Central memory CD8-positive, alpha-beta T cell (primary cell): ENCODE data around the gene IGSF11.

Experiments
- ATAC-seq: fragments of 150-1000 bp; cut with Tn5 transposase; replicated peaks from 2 replicates; pipeline ENCODE4 v1.10.0; 2022; ENCODE audit warnings: mild to moderate bottlenecking, moderate FRiP score, moderate number of reproducible peaks; ENCODE audit not compliant: poor library complexity, severe bottlenecking; ENCODE audit errors: extremely low read depth
- DNase-seq, 2 donors: peaks; one replicate each; pipeline ENCODE4 v3.0.0; 2021; ENCODE audit warnings: low spot score in 2 of 2
- H3K27ac Mint-ChIP-seq: one replicate; pipeline ENCODE4 v1.8.0; 2022; ENCODE audit warnings: low read depth, mild to moderate bottlenecking, moderate library complexity, mixed read lengths
- H3K27me3 Mint-ChIP-seq: one replicate; pipeline ENCODE4 v1.8.0; 2022; ENCODE audit warnings: mixed read lengths
- H3K36me3 Mint-ChIP-seq: one replicate; pipeline ENCODE4 v1.8.0; 2022; ENCODE audit warnings: mild to moderate bottlenecking, moderate library complexity, mixed read lengths; ENCODE audit not compliant: insufficient read depth
- H3K4me1 Mint-ChIP-seq: one replicate; pipeline ENCODE4 v1.8.0; 2022; ENCODE audit warnings: mixed read lengths
- H3K4me3 Mint-ChIP-seq: one replicate; pipeline ENCODE4 v1.8.0; 2022; ENCODE audit warnings: mild to moderate bottlenecking, moderate library complexity, mixed read lengths
- H3K9me3 Mint-ChIP-seq: one replicate; pipeline ENCODE4 v1.8.0; 2022; ENCODE audit warnings: mixed read lengths

The IGSF11 gene

GRCh38 chr3:118960876-118961450 is 73.7 kb downstream of the IGSF11 start:
- no peaks in the 10 kb centered on the region for H3K4me1 Mint-ChIP-seq
- ATAC-seq (no peak), DNase-seq (no peak)
- no peaks in the 10 kb centered on the region for H3K36me3 Mint-ChIP-seq
- no peak overlapping the region for H3K27ac Mint-ChIP-seq
- peaks cover 31% of the 10 kb centered on the region for H3K27me3 Mint-ChIP-seq
- H3K4me3 Mint-ChIP-seq = no peak overlapping the region
- no peaks in the 10 kb centered on the region for H3K9me3 Mint-ChIP-seq

GRCh38 chr3:118955914-118956556 is 78.6 kb downstream of the IGSF11 start:
- peak; percentile 46 for ATAC-seq
- Mint-ChIP-seq H3K27ac (no peak overlapping the region), H3K27me3 (peaks cover 12% of the 10 kb centered on the region), H3K9me3 (no peaks in the 10 kb centered on the region), H3K36me3 (no peaks in the 10 kb centered on the region), H3K4me1 (no peaks in the 10 kb centered on the region), H3K4me3 (no peak overlapping the region)
- DNase-seq = no peak

- Mint-ChIP-seq H3K36me3 (no peaks in the 10 kb centered on the region), H3K4me1 (peaks cover 7% of the 10 kb centered on the region), H3K4me3 (no peak overlapping the region), H3K9me3 (no peaks in the 10 kb centered on the region), H3K27me3 (peaks cover 1% of the 10 kb centered on the region), H3K27ac (no peak overlapping the region)
- no peak for ATAC-seq
- DNase-seq = no peak
These were observed 83.6 kb downstream of the IGSF11 start for GRCh38 chr3:118951089-118951488.

- Mint-ChIP-seq H3K4me1 (peaks cover 7% of the 10 kb centered on the region), H3K36me3 (no peaks in the 10 kb centered on the region), H3K27ac (no peak overlapping the region), H3K9me3 (no peaks in the 10 kb centered on the region), H3K27me3 (peaks cover 6% of the 10 kb centered on the region), H3K4me3 (no peak overlapping the region)
- ATAC-seq (peak; percentile 65), DNase-seq (no peak)
These were observed 85.4 kb downstream of the IGSF11 start for GRCh38 chr3:118949113-118949760.

- H3K36me3 Mint-ChIP-seq = no peaks in the 10 kb centered on the region
- ATAC-seq (no peak), DNase-seq (no peak)
- H3K9me3 Mint-ChIP-seq = no peaks in the 10 kb centered on the region
- H3K27me3 Mint-ChIP-seq = peaks cover 6% of the 10 kb centered on the region
- H3K4me3 Mint-ChIP-seq = no peak overlapping the region
- no peak overlapping the region for H3K27ac Mint-ChIP-seq
- H3K4me1 Mint-ChIP-seq = peaks cover 7% of the 10 kb centered on the region
These were observed 86.5 kb downstream of the IGSF11 start for GRCh38 chr3:118948146-118948545.

GRCh38 chr3:118946449-118946848 is 88.2 kb downstream of the IGSF11 start:
- no peak for ATAC-seq
- H3K36me3 Mint-ChIP-seq = no peaks in the 10 kb centered on the region
- peaks cover 7% of the 10 kb centered on the region for H3K4me1 Mint-ChIP-seq
- H3K9me3 Mint-ChIP-seq = no peaks in the 10 kb centered on the region
- H3K27me3 Mint-ChIP-seq = peaks cover 6% of the 10 kb centered on the region
- no peak for DNase-seq
- H3K4me3 Mint-ChIP-seq = no peak overlapping the region
- H3K27ac Mint-ChIP-seq = no peak overlapping the region

GRCh38 chr3:118945834-118946233 is 88.8 kb downstream of the IGSF11 start:
- no peak for DNase-seq

GRCh38 chr3:118943597-118943996 is 91.0 kb downstream of the IGSF11 start:
- H3K27ac Mint-ChIP-seq = no peak overlapping the region
- ATAC-seq = no peak

More at GRCh38 chr3:118945834-118946233, 88.8 kb downstream of the IGSF11 start:
- peaks cover 7% of the 10 kb centered on the region for H3K4me1 Mint-ChIP-seq
- H3K27me3 Mint-ChIP-seq = peaks cover 6% of the 10 kb centered on the region
- no peak overlapping the region for H3K27ac Mint-ChIP-seq
- H3K4me3 Mint-ChIP-seq = no peak overlapping the region
- no peaks in the 10 kb centered on the region for H3K36me3 Mint-ChIP-seq
- H3K9me3 Mint-ChIP-seq = no peaks in the 10 kb centered on the region
- ATAC-seq = no peak

GRCh38 chr3:118942671-118943070 is 92.0 kb downstream of the IGSF11 start:
- Mint-ChIP-seq H3K4me3 (no peak overlapping the region), H3K36me3 (no peaks in the 10 kb centered on the region), H3K27me3 (peaks cover 17% of the 10 kb centered on the region), H3K4me1 (no peaks in the 10 kb centered on the region), H3K27ac (no peak overlapping the region), H3K9me3 (no peaks in the 10 kb centered on the region)
- no peak for DNase-seq
- ATAC-seq = no peak

More at GRCh38 chr3:118943597-118943996, 91.0 kb downstream of the IGSF11 start:
- Mint-ChIP-seq H3K27me3 (peaks cover 11% of the 10 kb centered on the region), H3K4me1 (no peaks in the 10 kb centered on the region), H3K9me3 (no peaks in the 10 kb centered on the region), H3K36me3 (no peaks in the 10 kb centered on the region), H3K4me3 (no peak overlapping the region)
- DNase-seq = no peak

GRCh38 chr3:118942195-118942594 is 92.5 kb downstream of the IGSF11 start:
- Mint-ChIP-seq H3K27me3 (peaks cover 17% of the 10 kb centered on the region), H3K27ac (no peak overlapping the region), H3K36me3 (no peaks in the 10 kb centered on the region), H3K4me1 (no peaks in the 10 kb centered on the region), H3K9me3 (no peaks in the 10 kb centered on the region), H3K4me3 (no peak overlapping the region)
- no peak for ATAC-seq
- no peak for DNase-seq

GRCh38 chr3:118941236-118941635 is 93.4 kb downstream of the IGSF11 start:
- no peaks in the 10 kb centered on the region for H3K9me3 Mint-ChIP-seq
- no peak overlapping the region for H3K4me3 Mint-ChIP-seq
- no peaks in the 10 kb centered on the region for H3K36me3 Mint-ChIP-seq
- peaks cover 17% of the 10 kb centered on the region for H3K27me3 Mint-ChIP-seq
- ATAC-seq = no peak
- no peak for DNase-seq
- no peak overlapping the region for H3K27ac Mint-ChIP-seq
- H3K4me1 Mint-ChIP-seq = no peaks in the 10 kb centered on the region

GRCh38 chr3:118938183-118938961 is 96.3 kb downstream of the IGSF11 start:
- H3K4me1 Mint-ChIP-seq = no peaks in the 10 kb centered on the region
- no peak overlapping the region for H3K4me3 Mint-ChIP-seq
- no peaks in the 10 kb centered on the region for H3K36me3 Mint-ChIP-seq
- no peaks in the 10 kb centered on the region for H3K9me3 Mint-ChIP-seq
- peaks cover 11% of the 10 kb centered on the region for H3K27me3 Mint-ChIP-seq
- DNase-seq = no peak
- ATAC-seq = no peak
- H3K27ac Mint-ChIP-seq = no peak overlapping the region
